ENCODE results near the gene TNFSF8.

DNA sequence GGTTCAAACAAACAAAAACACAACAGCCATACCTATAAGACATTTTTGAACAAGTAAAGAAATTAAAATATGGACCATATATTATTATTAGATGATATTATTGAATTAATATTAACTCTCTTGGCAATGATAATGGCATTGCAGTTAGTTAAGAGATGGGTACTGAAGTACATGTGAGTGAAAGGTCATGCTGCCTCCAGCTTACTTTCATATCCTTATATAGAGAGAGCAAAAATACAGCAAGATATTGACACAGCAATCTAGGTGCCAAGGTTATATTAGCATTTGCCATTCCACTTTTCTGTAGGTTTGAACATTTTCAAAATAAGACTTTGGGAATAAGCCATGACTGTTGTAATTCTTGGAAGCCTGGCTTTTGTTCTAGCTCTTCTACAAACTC is 6.1 kb downstream of the TNFSF8 start:
- TF ChIP-seq CTCF (IDR thresholded peaks at IDR 0.05; ENCODE audit: extremely low read depth in 1 of 2, insufficient read depth in 1 of 2, low read depth in 1 of 2, low read length in 2 of 2) (no peak), EZH2 (IDR thresholded peaks at IDR 0.05; ENCODE audit: borderline replicate concordance, low read depth, low read length, severe bottlenecking) (no peak), MAX (IDR thresholded peaks at IDR 0.05; ENCODE audit: insufficient read depth, insufficient read length) (no peak), POLR2AphosphoS5 (IDR thresholded peaks at IDR 0.05; ENCODE audit: insufficient read depth, low read depth, low read length) (no peak), MYC (IDR thresholded peaks at IDR 0.05; ENCODE audit: low read depth, low read length) (no peak), POLR2A (IDR thresholded peaks at IDR 0.05; ENCODE audit: low read depth, low read length) (no peak), FOS (IDR thresholded peaks at IDR 0.05; ENCODE audit: borderline replicate concordance, insufficient read depth, low read length) (no peak)
